B cell (primary cell): ENCODE data around the gene FASTK. TPM values are rescaled to one million over a fixed set of nuclear protein-coding genes. Genes with fewer than 3 reads are reported as not detected.

ENCODE experiments used
- ATAC-seq: fragments of 200-7000 bp; cut with Tn5 transposase; one replicate; pipeline ENCODE4 v1.10.0; 2021; ENCODE audit warnings: low read depth, mild to moderate bottlenecking, moderate number of reproducible peaks, moderate library complexity
- CTCF ChIA-PET: fragments of 350-600 bp; sonication (Branson Sonifier 250); formaldehyde crosslinking; loops from one replicate; lab custom pipeline; 2021; ENCODE audit warnings: antibody characterized with exemption, inconsistent platforms; lab: Charles Lee
- POLR2A ChIA-PET: fragments of 350-600 bp; sonication (Branson Sonifier 250); formaldehyde crosslinking; loops from one replicate; lab custom pipeline; 2021; ENCODE audit warnings: antibody characterized with exemption; lab: Charles Lee
- DNase-seq: peaks from one replicate; pipeline ENCODE4 v3.0.0; 2013
- H2AFZ ChIP-seq: 2 replicates; pipeline ENCODE4 v1.6.1; 2012; ENCODE audit warnings: mild to moderate bottlenecking, low read depth, low read length; ENCODE audit not compliant: insufficient read depth, poor library complexity, severe bottlenecking
- H3K27ac ChIP-seq, 2 donors: 1 replicate in 1 of 2; 2 replicates in 1 of 2; pipeline ENCODE4 v1.5.1; 2012 to 2013; ENCODE audit warnings: low read length in 2 of 2, mild to moderate bottlenecking in 2 of 2, moderate library complexity in 1 of 2
- H3K27me3 ChIP-seq, 4 experiments: fragments of 200-600 bp in 1 of 4; sonication (generic) in 1 of 4; replicated peaks in 1 of 4; 1 replicate in 2 of 4; 2 replicates in 2 of 4; pipeline versions ENCODE4 v1.6.1 to v1.7.0; 2013 to 2016; ENCODE audit warnings: low read length in 3 of 4, mild to moderate bottlenecking in 2 of 4, mixed read lengths in 1 of 4, moderate library complexity in 1 of 4; ENCODE audit not compliant: insufficient read depth in 4 of 4, control insufficient read depth in 3 of 4; ENCODE audit errors: control extremely low read depth in 1 of 4
- H3K36me3 ChIP-seq, 2 experiments: replicated peaks in 1 of 2; 1 replicate in 1 of 2; 2 replicates in 1 of 2; pipeline versions ENCODE4 v1.6.1 to v1.7.1; 2013; ENCODE audit warnings: low read length in 1 of 2; ENCODE audit not compliant: insufficient read depth in 2 of 2, control insufficient read depth in 1 of 2; ENCODE audit errors: control extremely low read depth in 1 of 2, extremely low read depth in 1 of 2
- H3K4me1 ChIP-seq, 2 donors: fragments of 200-600 bp in 1 of 2; sonication (generic) in 1 of 2; 1 replicate in 1 of 2; 2 replicates in 1 of 2; pipeline versions ENCODE4 v1.5.1 to v1.6.1; 2013 to 2017; ENCODE audit warnings: low read length in 2 of 2; ENCODE audit not compliant: control insufficient read depth in 2 of 2, insufficient read depth in 2 of 2
- H3K4me2 ChIP-seq: replicated peaks from 2 replicates; pipeline ENCODE3; 2012; ENCODE audit warnings: mild to moderate bottlenecking, low read depth, low read length; ENCODE audit not compliant: poor library complexity, severe bottlenecking
- H3K4me3 ChIP-seq, 5 experiments: fragments of 200-600 bp in 1 of 5; sonication (generic) in 1 of 5; 1 replicate in 3 of 5; 2 replicates in 2 of 5; pipeline versions ENCODE4 v1.5.1 to v1.7.0; 2011 to 2016; ENCODE audit warnings: low read length in 4 of 5, mild to moderate bottlenecking in 4 of 5, low read depth in 2 of 5, control low read depth in 1 of 5, moderate library complexity in 1 of 5; ENCODE audit not compliant: insufficient read depth in 1 of 5; ENCODE audit errors: control extremely low read depth in 1 of 5, extremely low read depth in 1 of 5
- H3K79me2 ChIP-seq: fragments of 200-600 bp; sonication (generic); one replicate; pipeline ENCODE4 v1.6.0; 2016; ENCODE audit warnings: low read length; ENCODE audit not compliant: control insufficient read depth, insufficient read depth
- H3K9ac ChIP-seq: fragments of 200-600 bp; sonication (generic); 2 replicates; pipeline ENCODE4 v1.6.1; 2017; ENCODE audit warnings: mild to moderate bottlenecking, low read length, moderate library complexity
- H3K9me3 ChIP-seq, 3 donors: one replicate each; pipeline versions ENCODE4 v1.6.1 to v1.7.1; 2013; ENCODE audit warnings: low read length in 2 of 3; ENCODE audit not compliant: control insufficient read depth in 2 of 3, insufficient read depth in 1 of 3; ENCODE audit errors: control extremely low read depth in 1 of 3
- H4K20me1 ChIP-seq: 2 replicates; pipeline ENCODE4 v1.6.0; 2012; ENCODE audit warnings: mild to moderate bottlenecking, low read length; ENCODE audit not compliant: insufficient read depth, control insufficient read depth, poor library complexity, severe bottlenecking
- H3K27ac Mint-ChIP-seq: one replicate; pipeline ENCODE4 v1.8.0; 2021; ENCODE audit warnings: mixed read lengths
- H3K27me3 Mint-ChIP-seq: one replicate; pipeline ENCODE4 v1.8.0; 2021; ENCODE audit warnings: mixed read lengths
- H3K4me1 Mint-ChIP-seq: one replicate; pipeline ENCODE4 v1.8.0; 2021; ENCODE audit warnings: mixed read lengths
- H3K4me3 Mint-ChIP-seq: one replicate; pipeline ENCODE4 v1.8.0; 2021; ENCODE audit warnings: mixed read lengths
- H3K9me3 Mint-ChIP-seq: one replicate; pipeline ENCODE4 v1.8.0; 2022; ENCODE audit warnings: mixed read lengths; ENCODE audit not compliant: insufficient read depth
- CTCF ChIP-seq: fragments of 200-600 bp; IDR thresholded peaks from one replicate; pipeline ENCODE4 v1.8.0; 2022; ENCODE audit warnings: antibody characterized with exemption, mild to moderate bottlenecking
- EZH2 ChIP-seq: IDR thresholded peaks from 2 replicates; pipeline ENCODE4 v1.6.1; 2012; ENCODE audit warnings: borderline replicate concordance, low read depth, mild to moderate bottlenecking, moderate library complexity, low read length; ENCODE audit not compliant: insufficient read depth, poor library complexity, severe bottlenecking
- WGBS: methylation state at CpG from one replicate; pipeline ENCODE4 v1.1.5; 2013; ENCODE audit warnings: missing lambda C conversion rate; ENCODE audit not compliant: insufficient coverage; 5-methylcytosine and 5-hydroxymethylcytosine counted together
- intact Hi-C: fragments of 100-400 bp; cut with micrococcal nuclease; formaldehyde crosslinking; loops from one replicate; pipeline ENCODE4 v1.10.0; 2022
- polyA plus RNA-seq: library from polyadenylated mRNA; depleted of rRNA; stranded (reverse); fragments of >200 nt; gene quantifications from 2 replicates; pipeline ENCODE4 v1.2.3, GENCODE V29; 2012
- total RNA-seq, 2 donors: library from RNA; stranded (reverse); fragments of 120-200 nt in 1 of 2; gene quantifications; 1 replicate in 1 of 2; 2 replicates in 1 of 2; pipeline versions ENCODE4 v1.2.3 to v1.2.4, GENCODE V29; 2013 to 2022

The FASTK gene
- total and polyA plus RNA-seq, 2 donors (not counting 1 experiment from before 2014, with no cell fraction given) = 120 to 258 TPM

DNA sequence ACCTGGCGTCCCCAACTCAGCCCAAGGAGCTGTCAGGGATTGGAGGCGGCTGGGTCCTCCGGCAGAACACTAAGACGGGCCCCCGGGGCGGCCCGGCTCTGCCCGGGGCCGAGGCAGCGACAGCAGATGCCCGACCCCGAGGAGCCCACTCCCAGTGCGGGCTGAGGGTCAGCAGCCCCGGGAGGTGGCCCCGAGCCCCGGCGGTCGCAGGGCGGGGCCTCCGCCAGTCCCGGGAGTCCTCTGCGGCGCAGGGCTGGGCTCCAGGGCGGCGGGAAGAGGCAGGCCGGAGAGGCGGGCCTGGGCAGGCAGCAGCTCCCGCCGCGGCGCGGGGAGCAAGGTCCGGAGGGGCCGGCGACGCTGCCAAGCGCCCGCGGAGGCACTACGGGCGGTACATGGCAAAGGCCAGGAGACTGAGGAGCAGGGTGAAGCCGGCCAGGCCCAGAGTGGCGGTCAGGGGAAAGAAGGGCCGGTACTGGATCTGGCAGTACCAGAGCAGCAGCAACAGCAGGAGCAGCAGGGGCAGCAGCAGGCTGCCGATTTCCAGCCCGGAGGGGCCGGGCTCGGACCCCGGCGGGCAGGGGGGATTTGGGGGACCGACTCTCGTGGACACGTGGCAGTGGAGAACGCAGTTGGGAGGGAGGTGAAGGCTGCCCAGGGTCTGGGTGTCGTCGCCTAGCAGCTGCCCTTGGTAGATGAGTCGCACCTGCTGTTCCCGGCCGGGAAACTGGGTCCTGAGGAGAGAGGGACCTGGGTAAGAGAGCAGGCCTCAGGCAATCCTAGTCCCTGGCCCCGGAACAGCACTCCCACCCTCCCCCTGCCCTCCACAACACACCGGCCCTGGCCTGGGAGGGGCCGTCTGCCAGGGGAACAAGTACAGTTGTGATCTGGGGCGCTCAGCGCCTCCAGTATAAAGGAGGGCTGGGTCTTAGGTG, 827 bp upstream of the FASTK start:
- Mint-ChIP-seq H3K27ac (peak overlapping the region; percentile 41), H3K4me1 (peaks cover 55% of the 10 kb centered on the region), H3K27me3 (peaks cover 13% of the 10 kb centered on the region), H3K9me3 (no peaks in the 10 kb centered on the region), H3K4me3 (peak overlapping the region; percentile 87)
- POLR2A ChIA-PET = interaction anchor here (0.6 to 1.2 kb wide), 2 partner anchors 53 to 68 kb away, joined by 4 to 8 read pairs; partner anchors contain the start of gene ABCB8
- peaks cover 39% of the 10 kb centered on the region for H3K79me2 ChIP-seq
- CTCF ChIA-PET = interaction anchor here (0.9 to 1.6 kb wide), 2 partner anchors 23 to 43 kb away, joined by 4 to 6 read pairs; no protein-coding TSS in a partner anchor
- TF ChIP-seq EZH2 (no peak), CTCF (no peak)
- DNase-seq = no peak
- peaks cover 26% of the 10 kb centered on the region for H4K20me1 ChIP-seq
- WGBS = 77% methylated on average over 47 of the region's 64 CpGs
- peak overlapping the region; percentile 85 for H3K9ac ChIP-seq
- intact Hi-C loops = loop anchor here (5.0 to 10.0 kb wide), 6 partner anchors 104 to 1309 kb away; partner anchors contain the start of genes KCNH2, NUB1, ZNF467 and ZNF862
- H3K27ac ChIP-seq = peak overlapping the region; percentile 55 to 92
- H3K4me1 ChIP-seq = peaks cover 45 to 56% of the 10 kb centered on the region in 2 donors
- H2AFZ ChIP-seq = peak overlapping the region; percentile 92
- ATAC-seq = no peak
- H3K27me3 ChIP-seq = peaks cover 0 to 24% (median 10%) of the 10 kb centered on the region in 4 experiments
- H3K4me2 ChIP-seq = peak overlapping the region; percentile 95
- peaks cover 0 to 3% of the 10 kb centered on the region in 2 experiments for H3K36me3 ChIP-seq
- H3K9me3 ChIP-seq = no peaks in the 10 kb centered on the region
- H3K4me3 ChIP-seq = peak overlapping the region in 4 of 5 experiments; percentile 79 to 92 (median 90)
